IMR-90 (cell line): ENCODE measurements around the gene DNASE1L1. TPM values are rescaled to one million over a fixed set of nuclear protein-coding genes. Genes with fewer than 3 reads are reported as not detected.

Source experiments
- ATAC-seq: fragments of 200-7000 bp; cut with Tn5 transposase; 2 replicates; pipeline ENCODE4 v1.9.1; 2020; ENCODE audit warnings: low read depth, mild to moderate bottlenecking, moderate library complexity
- BruUV-seq: library from RNA; stranded (reverse); fragments of 400-500 nt; replicated peaks from 2 replicates; lab custom pipeline; 2021; lab: Mats Ljungman, UMichigan
- CTCF ChIA-PET: fragments of 300-600 bp; formaldehyde crosslinking; extraction: SDS; loops from one replicate; lab custom pipeline; 2021; ENCODE audit warnings: antibody characterized with exemption; lab: Yijun Ruan, JAX
- POLR2A ChIA-PET: fragments of 300-600 bp; sonication (Branson Sonifier 250); formaldehyde crosslinking; loops from one replicate; lab custom pipeline; 2022; ENCODE audit warnings: antibody characterized with exemption; ENCODE audit not compliant: unreplicated experiment; lab: Charles Lee
- DNase-seq: peaks from one replicate; pipeline ENCODE4 v3.0.0; 2013
- H2AFZ ChIP-seq: replicated peaks from 2 replicates; pipeline ENCODE3; 2013; ENCODE audit warnings: low read length, mild to moderate bottlenecking; ENCODE audit not compliant: poor library complexity
- H2AK5ac ChIP-seq: 2 replicates; pipeline ENCODE4 v1.6.1; 2013; ENCODE audit warnings: low read depth, low read length, inconsistent platforms
- H2AK9ac ChIP-seq: replicated peaks from 2 replicates; pipeline ENCODE3; 2013; ENCODE audit warnings: mild to moderate bottlenecking, low read depth, low read length, moderate library complexity; ENCODE audit not compliant: poor library complexity
- H2BK120ac ChIP-seq: 2 replicates; pipeline ENCODE4 v1.6.1; 2013; ENCODE audit warnings: low read depth, low read length, inconsistent platforms
- H2BK15ac ChIP-seq: 3 replicates; pipeline ENCODE4 v1.6.1; 2013; ENCODE audit warnings: low read depth, low read length, inconsistent platforms
- H2BK20ac ChIP-seq: 2 replicates; pipeline ENCODE4 v1.6.1; 2013; ENCODE audit warnings: low read depth, mild to moderate bottlenecking, inconsistent platforms, low read length, moderate library complexity
- H2BK5ac ChIP-seq: 2 replicates; pipeline ENCODE4 v1.6.1; 2013; ENCODE audit warnings: mild to moderate bottlenecking, low read depth, low read length, inconsistent platforms; ENCODE audit not compliant: poor library complexity, severe bottlenecking
- H3K14ac ChIP-seq: replicated peaks from 2 replicates; pipeline ENCODE4 v1.6.1; 2013; ENCODE audit warnings: low read depth, low read length, inconsistent platforms
- H3K18ac ChIP-seq: 2 replicates; pipeline ENCODE4 v1.6.1; 2013; ENCODE audit warnings: low read depth, low read length, control low read depth
- H3K23ac ChIP-seq: 2 replicates; pipeline ENCODE4 v1.6.1; 2013; ENCODE audit warnings: low read depth, low read length, inconsistent platforms
- H3K27ac ChIP-seq: 2 replicates; pipeline ENCODE4 v1.5.1; 2013; ENCODE audit warnings: mild to moderate bottlenecking, control low read depth, low read length; ENCODE audit not compliant: insufficient read depth
- H3K27me3 ChIP-seq: 2 replicates; pipeline ENCODE4 v1.6.1; 2013; ENCODE audit warnings: low read length; ENCODE audit not compliant: control insufficient read depth, insufficient read depth
- H3K36me3 ChIP-seq: 2 replicates; pipeline ENCODE4 v1.6.1; 2013; ENCODE audit warnings: low read length, mixed read lengths; ENCODE audit not compliant: control insufficient read depth, insufficient read depth
- H3K4ac ChIP-seq: 2 replicates; pipeline ENCODE4 v1.6.1; 2013; ENCODE audit warnings: low read depth, low read length, inconsistent platforms
- H3K4me1 ChIP-seq: 2 replicates; pipeline ENCODE4 v1.6.1; 2013; ENCODE audit warnings: low read length, mixed read lengths; ENCODE audit not compliant: control insufficient read depth, insufficient read depth
- H3K4me2 ChIP-seq: 2 replicates; pipeline ENCODE4 v1.6.1; 2013; ENCODE audit warnings: low read depth, mild to moderate bottlenecking, control low read depth, low read length, moderate library complexity
- H3K4me3 ChIP-seq: 2 replicates; pipeline ENCODE4 v1.5.1; 2013; ENCODE audit warnings: low read depth, mild to moderate bottlenecking, control low read depth, low read length, moderate library complexity; ENCODE audit not compliant: insufficient read depth
- H3K56ac ChIP-seq: 2 replicates; pipeline ENCODE4 v1.6.1; 2013; ENCODE audit warnings: low read length, inconsistent platforms; ENCODE audit not compliant: insufficient read depth; ENCODE audit errors: extremely low read depth
- H3K79me1 ChIP-seq, 2 experiments: 2 replicates each; pipeline ENCODE4 v1.6.1; 2013; ENCODE audit warnings: low read length in 2 of 2, inconsistent platforms in 1 of 2, low read depth in 1 of 2
- H3K9ac ChIP-seq: 2 replicates; pipeline ENCODE4 v1.6.1; 2013; ENCODE audit warnings: low read depth, low read length, control low read depth
- H3K9me1 ChIP-seq: 2 replicates; pipeline ENCODE4 v1.6.1; 2013; ENCODE audit warnings: low read length, inconsistent platforms; ENCODE audit not compliant: insufficient read depth
- H3K9me3 ChIP-seq: 2 replicates; pipeline ENCODE4 v1.6.1; 2013; ENCODE audit warnings: low read length; ENCODE audit not compliant: control insufficient read depth, insufficient read depth
- H4K20me1 ChIP-seq: 2 replicates; pipeline ENCODE4 v1.6.1; 2013; ENCODE audit warnings: low read length, inconsistent platforms; ENCODE audit not compliant: insufficient read depth
- H4K5ac ChIP-seq: 2 replicates; pipeline ENCODE4 v1.6.1; 2013; ENCODE audit warnings: mild to moderate bottlenecking, low read depth, low read length, control low read depth
- H4K8ac ChIP-seq, 2 experiments: 2 replicates each; pipeline ENCODE4 v1.6.1; 2013; ENCODE audit warnings: low read depth in 2 of 2, low read length in 2 of 2, control low read depth in 1 of 2, inconsistent platforms in 1 of 2
- H4K91ac ChIP-seq: 2 replicates; pipeline ENCODE4 v1.6.1; 2013; ENCODE audit warnings: low read depth, low read length, inconsistent platforms; ENCODE audit not compliant: insufficient read depth
- MAFK ChIP-seq: IDR thresholded peaks from 2 replicates; pipeline ENCODE4 v1.6.1; 2012; ENCODE audit warnings: low read depth, low read length, improper control_type of control experiment
- MAZ ChIP-seq: IDR thresholded peaks from 2 replicates; pipeline ENCODE4 v1.6.1; 2012; ENCODE audit warnings: low read depth, mild to moderate bottlenecking, low read length, improper control_type of control experiment, moderate library complexity, borderline replicate concordance
- MXI1 ChIP-seq: IDR thresholded peaks from 2 replicates; pipeline ENCODE4 v1.6.1; 2012; ENCODE audit warnings: low read depth, mild to moderate bottlenecking, low read length, moderate library complexity, borderline replicate concordance
- POLR2A ChIP-seq: IDR thresholded peaks from 2 replicates; pipeline ENCODE4 v1.6.1; 2012; ENCODE audit warnings: mild to moderate bottlenecking, low read depth, low read length
- WGBS, 2 experiments: methylation state at CpG; one replicate each; pipeline versions ENCODE4 v1.1.5 to v1.1.7; 2013; ENCODE audit warnings: missing lambda C conversion rate in 2 of 2; ENCODE audit not compliant: insufficient read length in 1 of 2; ENCODE audit errors: extremely low coverage in 2 of 2; 5-methylcytosine and 5-hydroxymethylcytosine counted together
- dilution Hi-C: fragments of 300-500 bp; cut with HindIII; formaldehyde crosslinking; loops from one replicate; pipeline ENCODE4 v1.14.3; 2018; ENCODE audit warnings: low sequenced_read_pairs; ENCODE audit not compliant: unreplicated experiment
- in situ Hi-C: fragments of 300-500 bp; cut with MboI; formaldehyde crosslinking; loops from 3 replicates; pipeline ENCODE4 v1.14.3; 2019; ENCODE audit warnings: low sequenced_read_pairs, inconsistent platforms, mixed read lengths
- intact Hi-C: fragments of 100-400 bp; cut with micrococcal nuclease; formaldehyde crosslinking; loops from 2 replicates; pipeline ENCODE4 v1.10.0; 2022
- polyA plus RNA-seq, 3 experiments: library from polyadenylated mRNA; depleted of rRNA; stranded (reverse); fragments of >200 nt; gene quantifications; 2 replicates each; pipeline ENCODE4 v1.2.3, GENCODE V29; 2012; ENCODE audit warnings: low replicate concordance in 1 of 3
- total RNA-seq: library from RNA; depleted of rRNA; stranded (reverse); fragments of >200 nt; gene quantifications from 2 replicates; pipeline ENCODE4 v1.2.3, GENCODE V29; 2012

Gene DNASE1L1
- total and polyA plus RNA-seq, 2 of the 4 experiments (the other 2 are of a cell fraction), result 51.4 to 55.5 TPM

- Histone ChIP-seq H3K23ac (peak overlapping the region; percentile 83), H3K56ac (peak overlapping the region; percentile 90), H4K20me1 (peaks cover 48% of the 10 kb centered on the region), H2BK15ac (no peak overlapping the region), H3K4me3 (peak overlapping the region; percentile 95), H3K9me3 (no peaks in the 10 kb centered on the region), H2AK9ac (peak overlapping the region; percentile 98), H4K8ac (peak overlapping the region in 1 of 2 experiments; percentile 76; a peak in 1 of 4 replicates), H3K27ac (peak overlapping the region; percentile 99), H3K36me3 (peaks cover 36% of the 10 kb centered on the region), H3K4me1 (peaks cover 9% of the 10 kb centered on the region), H4K5ac (no peak overlapping the region; the same call in 1 of the 2 replicates), H3K18ac (peak overlapping the region; percentile 40; the same call in 1 of the 2 replicates), H3K9ac (peak overlapping the region; percentile 100), H3K4ac (peak overlapping the region; percentile 77), H2AFZ (peak overlapping the region; percentile 41), H3K27me3 (no peaks in the 10 kb centered on the region), H2AK5ac (peak overlapping the region; percentile 81), H3K79me1 (peaks cover 0 to 7% of the 10 kb centered on the region in 2 experiments; a peak in 2 of 4 replicates), H4K91ac (peak overlapping the region; percentile 84), H3K9me1 (0 out of 2 replicates have a peak, but pooled peaks cover under 1% of the 10 kb centered on the region), H3K4me2 (peak overlapping the region; percentile 68), H3K14ac (peak overlapping the region; percentile 58; the same call in 1 of the 2 replicates), H2BK5ac (peak overlapping the region; percentile 94), H2BK20ac (no peak overlapping the region), H2BK120ac (no peak overlapping the region)
- DNase-seq (peak; percentile 89), ATAC-seq (peak; percentile 42)
- BruUV-seq, result TSS peak; percentile 80
- ChIA-PET CTCF (no interaction called here), POLR2A (interaction anchor here (0.5 to 1.3 kb wide), 6 partner anchors 8 to 420 kb away, joined by 3 to 4 read pairs (median 4); partner anchors contain the start of genes RPL10 and SLC10A3)
- 34% methylated on average over 25 of the region's 77 CpGs; no CpG with 5 or more reads in 1 of the 2 experiments for WGBS, 2 experiments
- dilution Hi-C loops, result no loop called here
- intact Hi-C loops, result loop anchor here (5.0 kb wide), 1 partner anchor 161 kb away; no protein-coding TSS in a partner anchor
- TF ChIP-seq MAZ (peak; percentile 87), MXI1 (peak; percentile 42; the same call in 1 of the 2 replicates), POLR2A (peak; percentile 98), MAFK (no peak)
- in situ Hi-C loops, result no loop called here
Observed at GRCh38 chrX:154371017-154371788, 37.9 kb downstream of the DNASE1L1 start.
